NCI-H146 treated with DMSO at 0.1 percent for 48 hours (cell line): ENCODE results near the gene ITPR2.
"Not testable (repeated sequence)": the region's sequence is repeated elsewhere in the genome, so short reads cannot be mapped to it uniquely, and the experiment has no call there.

Experiments
- DNase-seq: peaks from one replicate; lab custom pipeline; 2025; ENCODE audit not compliant: unreplicated experiment; lab: John Stamatoyannopoulos, UW

ITPR2 gene

DNA sequence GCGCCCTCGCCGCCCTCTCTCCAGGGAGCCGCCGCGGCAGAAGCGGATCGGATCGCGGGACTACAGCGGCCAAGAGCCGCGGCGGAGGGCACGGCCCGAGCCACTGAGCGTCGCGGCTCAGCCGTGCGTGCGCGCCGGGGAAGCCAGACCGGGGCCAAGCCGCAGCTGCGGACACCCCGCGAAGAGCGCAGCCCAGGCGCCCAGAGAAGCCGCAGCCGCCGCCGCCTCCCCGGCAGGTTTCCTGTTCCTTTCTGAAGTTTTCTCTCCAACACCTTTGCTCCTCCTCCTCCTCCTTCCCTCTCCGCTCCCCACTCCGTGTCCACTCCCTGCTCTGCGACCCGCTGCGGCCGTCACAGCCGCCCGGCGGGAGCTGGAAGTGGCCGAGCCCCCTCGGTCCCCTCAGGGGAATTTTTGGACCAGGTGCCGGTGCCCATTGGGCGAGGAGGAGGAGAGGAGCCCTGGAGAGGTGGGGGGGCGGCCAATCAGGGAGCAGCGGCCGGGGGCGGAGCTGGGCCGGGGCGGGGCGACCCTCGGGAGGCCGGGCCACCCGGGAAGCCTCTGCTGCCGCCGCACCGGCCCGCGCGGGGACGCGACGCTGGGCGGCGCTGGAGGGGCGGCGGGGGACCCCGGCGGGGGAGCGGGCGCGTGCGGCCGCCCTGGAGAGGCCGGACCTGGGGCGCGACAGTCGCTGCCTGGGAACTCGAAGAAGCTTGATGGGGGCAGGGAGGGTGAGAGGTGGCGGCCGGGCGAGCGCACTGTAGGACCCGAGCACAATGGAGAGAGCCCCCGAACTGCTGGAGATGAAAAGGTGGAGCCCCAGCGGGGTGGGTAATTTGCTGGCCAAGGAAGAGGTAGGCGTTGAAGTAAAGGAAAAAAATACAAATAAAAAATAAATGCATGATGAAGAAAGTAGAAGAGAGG lies at the start of gene ITPR2:
Gene ITPR2 (minus strand): TSS at position 373 of the 921 bp plus-strand sequence. CDS start 413 bp downstream, outside the sequence.
- DNase-seq, result peak; percentile 87

DNA sequence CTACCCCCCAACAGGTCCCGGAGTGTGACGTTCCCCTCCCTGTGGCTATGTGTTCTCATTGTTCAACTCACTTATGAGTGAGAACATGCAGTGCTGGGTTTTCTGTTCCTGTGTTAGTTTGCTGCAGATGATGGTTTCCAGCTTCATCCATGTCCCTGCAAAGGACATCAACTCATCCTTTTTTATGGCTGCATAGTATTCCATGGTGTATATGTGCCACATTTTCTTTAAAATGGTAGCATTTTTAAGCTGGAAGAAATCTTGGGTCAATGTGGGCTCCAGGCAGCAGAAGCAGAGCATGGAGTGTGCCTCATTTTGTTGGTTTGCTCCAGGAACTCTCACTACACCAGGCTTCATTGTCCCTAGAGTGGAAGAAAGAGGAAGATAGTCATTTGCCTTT lies 47.6 kb upstream of the ITPR2 start:
- no peak for DNase-seq

DNA sequence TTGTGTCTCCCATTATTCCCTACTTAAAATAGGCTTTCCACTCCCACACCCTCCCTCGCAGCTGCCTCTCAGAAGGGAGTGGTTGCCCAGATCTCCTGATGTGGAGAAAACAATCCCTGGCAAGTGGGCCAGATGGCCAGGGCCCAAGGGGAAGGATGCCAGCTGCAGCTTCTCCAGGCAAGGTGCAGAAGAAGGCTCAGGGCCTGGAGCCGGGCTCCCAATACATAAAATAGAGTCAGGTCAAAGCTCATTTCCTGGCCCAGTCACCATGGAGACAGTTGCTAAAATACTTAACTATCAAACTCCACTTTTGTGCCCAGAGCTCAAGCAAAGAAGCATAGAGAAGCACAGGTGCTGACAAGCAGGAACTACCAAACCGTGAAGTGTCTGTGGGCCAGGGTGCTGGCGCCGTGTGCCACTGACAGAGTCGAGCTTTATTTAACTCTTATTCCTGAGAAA lies 45.7 kb upstream of the ITPR2 start:
- peak; percentile 45 for DNase-seq

DNA sequence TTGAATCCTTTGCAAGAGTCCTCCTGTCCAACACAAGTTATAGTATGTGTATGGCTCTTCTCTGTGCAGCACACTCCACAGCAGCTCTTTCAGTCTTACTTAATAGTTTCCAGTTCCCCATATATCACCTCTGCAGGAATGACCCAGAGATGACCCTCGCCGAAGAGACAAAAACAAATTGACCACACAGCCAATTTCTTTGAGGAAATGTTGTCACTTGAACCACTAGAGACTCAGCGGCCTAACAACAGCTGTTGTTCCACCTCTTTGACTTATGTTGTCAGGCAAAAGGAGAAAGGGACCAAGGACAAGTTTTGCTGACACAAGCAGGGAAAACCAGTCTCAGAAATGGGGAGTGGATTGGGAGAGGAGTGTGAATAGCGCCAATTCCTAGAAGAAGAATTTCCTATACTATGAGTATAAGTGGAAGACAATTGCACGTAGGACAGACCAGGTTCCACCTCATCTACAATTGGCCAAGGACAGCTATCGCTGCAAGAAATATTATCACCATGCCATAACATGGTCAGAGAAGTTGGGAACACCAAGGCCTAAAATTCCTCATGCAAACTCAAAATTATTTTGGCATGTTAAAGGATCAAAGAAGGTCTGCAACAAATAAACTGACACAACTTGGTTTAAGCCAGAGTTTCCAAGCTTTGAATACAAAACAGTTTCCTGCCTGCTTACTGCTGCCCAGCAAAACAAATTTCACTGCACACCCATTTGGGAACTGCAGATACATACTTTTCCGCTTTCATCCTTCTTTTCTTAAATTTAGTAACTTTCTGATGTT lies 41.7 kb upstream of the ITPR2 start:
- DNase-seq, result no peak

DNA sequence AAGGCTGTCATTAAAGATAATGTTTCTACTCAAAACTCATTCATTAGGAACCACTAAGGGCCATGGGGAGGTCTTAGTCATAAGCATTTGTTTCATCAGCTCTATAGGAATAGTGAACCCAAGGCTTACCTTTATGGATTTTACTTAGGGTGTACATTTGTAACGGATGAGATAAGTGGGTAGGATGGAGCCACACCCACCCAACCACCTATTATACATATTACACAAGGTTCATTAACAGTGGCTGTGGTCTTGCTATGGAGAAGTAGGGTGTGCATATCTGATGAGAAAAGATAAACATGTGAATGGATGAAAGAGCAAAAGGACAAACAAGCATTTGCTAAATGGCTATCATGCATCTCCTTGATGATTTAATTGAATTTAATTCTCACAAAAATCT lies 39.6 kb upstream of the ITPR2 start:
- no peak for DNase-seq

DNA sequence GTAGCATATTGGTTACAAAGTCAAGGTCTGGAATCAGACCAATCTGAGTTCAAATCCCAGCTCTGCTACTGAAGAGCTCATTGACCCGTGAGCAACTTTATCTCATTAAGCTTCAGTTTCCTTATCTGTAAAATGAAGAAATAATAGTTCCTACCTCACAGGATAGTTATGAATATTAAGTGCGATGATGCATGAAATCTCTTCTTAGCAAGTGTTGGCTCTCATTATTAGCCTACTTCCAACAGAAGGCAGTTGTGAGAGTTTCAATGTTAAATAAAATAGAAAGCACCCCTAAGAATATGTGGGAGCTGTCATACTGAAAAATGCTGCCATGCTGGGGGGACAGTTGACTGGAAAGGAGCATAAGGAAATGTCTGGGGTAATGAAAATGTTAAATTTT lies 39.0 kb upstream of the ITPR2 start:
- no peak for DNase-seq

DNA sequence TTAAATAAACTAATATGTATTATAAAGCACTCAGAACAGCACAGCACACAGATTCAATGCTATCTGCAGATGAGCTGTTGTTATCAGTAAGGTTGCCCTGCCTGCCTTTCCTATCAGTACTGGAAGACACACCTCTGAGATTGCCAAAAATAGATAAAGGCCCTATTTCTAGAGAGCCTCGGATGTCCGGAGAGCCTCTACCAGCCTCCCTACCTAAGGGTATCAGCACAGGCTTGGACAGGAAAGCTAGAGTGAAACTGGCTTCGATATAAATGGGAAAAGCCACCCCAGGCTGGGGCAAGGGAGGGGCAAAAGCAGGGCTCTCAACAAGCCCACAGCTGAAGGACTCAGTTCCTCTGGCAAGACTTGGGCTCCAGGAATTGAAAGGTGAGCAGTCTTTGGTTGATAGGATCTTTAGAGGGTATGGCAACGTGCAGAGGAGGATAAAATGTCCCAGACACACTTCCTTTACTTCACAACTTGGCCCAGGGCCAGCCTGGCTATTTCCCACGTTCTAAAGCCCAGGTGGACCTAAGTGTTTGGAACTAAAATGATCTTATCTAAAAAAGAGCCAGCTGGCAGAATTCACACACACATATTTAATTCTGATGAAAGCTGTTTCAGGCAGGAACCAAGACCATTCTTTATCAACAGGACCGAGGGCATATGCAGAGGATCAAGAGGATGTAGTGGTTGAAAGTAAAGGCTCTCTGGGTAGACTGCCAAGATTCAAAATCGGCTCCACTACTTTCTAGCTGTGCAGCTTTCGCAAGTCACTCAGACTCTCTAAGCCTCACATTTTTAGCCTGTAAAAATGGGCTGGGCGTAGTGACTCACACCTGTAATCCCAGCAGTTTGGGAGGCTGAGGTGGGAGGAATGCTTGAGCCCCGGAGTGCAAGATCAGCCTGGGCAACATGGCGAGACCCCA lies 37.8 kb upstream of the ITPR2 start:
- no peak for DNase-seq

DNA sequence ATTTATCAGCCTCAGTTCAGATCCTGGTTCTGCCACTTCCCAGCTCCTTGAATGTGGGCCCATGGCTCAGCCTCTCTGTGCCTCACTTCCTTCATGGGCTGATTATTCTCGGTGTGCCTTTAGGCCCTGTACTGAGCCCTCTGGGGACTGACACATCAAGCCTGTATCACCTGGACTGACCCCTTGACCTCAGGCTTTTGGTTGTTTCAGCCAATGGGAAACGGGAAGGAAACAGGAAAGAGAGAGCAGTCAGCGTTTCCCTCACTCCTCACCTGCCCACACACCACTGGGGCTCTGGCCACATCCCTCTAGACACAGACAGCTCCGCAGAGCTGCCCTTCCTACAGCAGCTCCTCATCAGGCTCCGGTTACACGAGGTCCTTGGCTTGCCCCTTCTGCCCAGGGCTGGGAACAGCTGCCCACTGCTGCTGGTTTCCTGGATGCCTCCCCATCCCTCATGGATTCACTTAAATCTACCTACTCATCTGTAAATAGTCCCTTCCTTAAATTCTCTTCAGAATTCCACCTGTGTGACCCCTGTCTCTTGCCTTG lies 37.0 kb upstream of the ITPR2 start:
- DNase-seq, result no peak

DNA sequence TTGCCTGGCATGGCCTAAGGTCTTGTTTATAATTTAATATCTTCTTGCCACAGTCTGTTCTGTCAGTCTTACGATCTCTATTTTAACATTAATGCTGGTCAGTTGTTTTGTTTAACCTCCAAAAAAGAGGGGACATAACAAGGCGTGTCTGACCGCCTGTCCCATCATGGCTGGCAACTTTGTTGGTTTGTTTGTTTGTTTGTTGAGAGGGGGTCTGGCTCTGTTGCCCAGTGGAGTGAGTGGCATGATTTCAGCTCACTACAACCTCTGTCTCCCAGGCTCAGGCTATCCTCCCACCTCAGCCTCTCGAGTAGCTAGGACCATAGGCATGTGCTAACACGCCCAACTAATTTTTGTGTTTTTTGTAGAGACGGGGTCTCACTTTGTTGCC lies 36.1 kb upstream of the ITPR2 start:
- no peak for DNase-seq

DNA sequence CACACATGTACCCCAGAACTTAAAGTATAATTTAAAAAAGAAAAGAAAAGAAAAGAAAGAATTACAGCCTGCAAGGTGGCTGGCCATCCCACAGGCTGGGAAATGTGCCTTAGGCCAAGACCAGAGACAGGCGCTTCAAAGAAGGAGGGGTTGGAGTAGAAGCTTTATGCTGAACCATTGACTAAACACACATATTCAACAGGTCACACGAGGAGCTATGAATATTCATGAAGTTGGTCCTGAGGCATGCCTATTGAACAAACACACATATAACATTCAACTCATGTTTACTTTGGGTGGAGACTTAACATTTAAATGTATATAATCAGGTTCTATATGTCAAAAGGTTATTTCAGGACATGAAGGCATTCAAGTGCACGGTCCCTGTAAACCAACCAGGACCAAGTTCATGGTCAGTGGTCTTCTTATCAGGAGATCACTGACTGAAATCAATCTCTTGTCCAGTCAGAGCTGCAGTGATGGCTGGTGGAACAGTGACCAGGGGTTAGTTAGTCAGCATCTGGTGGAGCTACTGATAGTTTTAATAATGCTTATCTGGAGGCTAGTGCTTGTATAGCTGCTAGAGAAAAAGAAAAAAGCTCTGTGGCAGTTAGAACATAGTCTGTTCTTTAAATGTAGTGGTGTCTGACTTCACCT lies 35.6 kb upstream of the ITPR2 start:
- no peak for DNase-seq

DNA sequence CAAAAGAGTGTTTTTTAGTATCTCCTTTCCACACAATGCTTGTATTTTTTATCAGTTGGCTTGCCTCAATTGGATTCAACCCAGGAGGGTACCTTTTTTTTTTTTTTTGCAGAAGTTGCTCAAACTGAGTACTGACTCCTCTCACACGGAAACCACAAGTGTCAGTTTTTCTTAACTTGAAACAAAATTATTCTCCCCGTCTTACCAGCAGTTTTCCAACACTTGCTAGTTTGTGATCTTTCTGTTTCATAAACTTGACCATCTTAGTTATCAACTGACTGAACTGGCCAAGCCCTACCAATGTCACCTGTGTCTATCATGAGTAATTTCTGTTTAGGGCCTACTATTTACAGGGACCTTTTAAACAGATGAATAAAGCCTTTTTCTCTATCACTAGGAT lies 34.1 kb upstream of the ITPR2 start:
- DNase-seq, result no peak

DNA sequence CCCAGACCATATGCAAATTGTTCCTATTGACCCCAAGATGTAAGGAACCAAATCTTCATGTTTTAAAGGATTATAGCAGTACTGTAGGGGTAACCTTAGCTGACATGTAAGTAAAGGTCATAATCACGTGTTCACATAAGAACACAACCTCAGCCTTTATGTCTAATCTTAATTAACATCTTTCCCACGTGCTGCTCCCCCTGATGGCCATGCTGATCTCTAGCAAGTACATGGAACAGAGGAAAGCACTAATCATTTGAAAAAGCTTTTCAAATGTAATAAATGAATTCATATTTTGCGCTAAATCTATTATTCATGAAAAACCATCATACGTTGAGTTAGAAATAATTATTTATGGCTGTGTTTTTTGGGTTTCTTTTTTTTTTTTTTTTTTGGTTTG lies 30.5 kb upstream of the ITPR2 start:
- DNase-seq, result peak; percentile 9

DNA sequence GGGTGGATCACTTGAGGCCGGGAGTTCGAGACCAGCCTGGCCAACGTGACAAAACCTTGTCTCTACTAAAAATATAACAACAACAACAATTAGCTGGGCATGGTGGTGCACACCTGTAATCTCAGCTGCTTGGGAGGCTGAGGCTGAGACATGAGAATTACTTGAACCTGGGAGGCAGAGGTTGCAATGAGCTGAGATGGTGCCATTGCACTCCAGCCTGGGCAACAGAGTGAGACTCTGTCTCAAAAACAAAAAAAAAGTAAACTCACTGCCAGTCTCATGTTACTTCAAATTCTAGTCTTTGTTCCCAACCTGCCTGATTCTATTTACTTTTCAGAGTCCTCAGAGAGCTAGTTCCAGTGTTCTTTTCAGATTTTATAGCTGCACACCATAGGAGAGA lies 29.8 kb upstream of the ITPR2 start:
- not testable (repeated sequence) for DNase-seq

DNA sequence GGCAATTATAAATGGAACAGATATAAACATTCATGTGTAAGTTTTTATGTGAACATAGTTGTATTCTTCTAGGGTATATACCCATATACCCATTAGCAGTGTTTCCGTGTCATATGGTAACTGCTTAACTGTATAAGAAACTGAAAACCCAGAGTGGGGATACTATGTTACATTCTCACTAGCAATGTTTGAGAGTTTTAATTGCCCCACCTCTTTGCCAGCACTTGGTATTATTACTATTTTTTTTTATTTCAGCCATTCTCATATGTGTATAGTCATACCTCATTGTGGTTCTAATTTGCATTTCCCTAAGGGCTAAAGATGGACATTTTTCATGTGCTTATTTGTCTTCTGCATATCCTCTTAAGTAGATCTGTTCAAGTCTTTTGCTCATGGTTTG lies 28.7 kb upstream of the ITPR2 start:
- no peak for DNase-seq

DNA sequence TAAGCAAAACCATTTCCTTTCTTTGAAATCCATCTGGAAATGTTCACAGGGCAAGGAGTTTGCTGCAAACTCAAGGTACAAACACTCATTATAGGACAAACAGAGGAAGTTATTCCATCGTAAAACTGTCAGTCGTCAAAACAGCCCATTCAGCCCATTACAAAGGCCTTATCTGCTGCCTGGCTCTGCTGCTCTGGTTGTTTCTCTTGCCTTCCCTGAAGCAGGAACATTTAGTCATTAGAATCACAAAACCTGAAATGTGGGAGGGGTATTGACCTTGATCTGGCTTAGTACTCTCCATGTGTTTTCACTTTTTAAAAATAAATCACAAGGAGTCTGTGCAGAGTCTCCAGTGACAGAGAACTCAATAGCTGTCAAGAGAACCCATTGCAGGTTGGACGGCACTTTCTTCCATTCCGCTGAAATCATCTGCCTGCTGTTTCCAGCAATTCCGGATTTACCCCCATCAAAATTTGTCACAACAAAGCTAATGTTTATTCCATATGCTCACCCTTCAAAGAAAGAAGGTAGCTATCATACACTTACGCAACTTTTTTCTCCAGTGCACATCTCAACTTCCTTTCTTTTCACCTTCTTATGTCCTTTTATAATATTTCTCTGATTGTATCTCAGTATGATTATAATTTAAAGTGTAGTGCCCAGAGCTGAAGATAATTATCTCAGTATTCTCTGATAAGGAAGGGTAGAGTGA lies 24.6 kb upstream of the ITPR2 start:
- peak; percentile 80 for DNase-seq

DNA sequence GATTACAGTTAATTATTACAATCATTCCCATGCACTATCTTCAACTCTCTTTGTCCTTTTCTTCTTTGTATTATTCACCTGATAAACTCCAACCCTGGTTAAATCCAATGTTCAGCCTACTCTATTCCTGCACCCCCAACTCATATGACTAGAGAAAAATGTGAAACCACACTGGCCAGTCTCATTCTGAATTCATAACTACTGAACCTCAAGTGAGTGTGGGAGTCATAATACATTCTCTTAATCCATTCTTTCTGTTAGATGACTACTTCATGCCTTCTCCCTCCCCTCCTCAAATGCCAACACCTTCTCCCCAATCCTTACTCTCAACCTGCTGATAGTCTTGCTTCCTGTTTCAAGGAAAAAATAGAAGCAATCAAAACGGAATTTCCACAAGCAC lies 22.3 kb upstream of the ITPR2 start:
- DNase-seq, result no peak

DNA sequence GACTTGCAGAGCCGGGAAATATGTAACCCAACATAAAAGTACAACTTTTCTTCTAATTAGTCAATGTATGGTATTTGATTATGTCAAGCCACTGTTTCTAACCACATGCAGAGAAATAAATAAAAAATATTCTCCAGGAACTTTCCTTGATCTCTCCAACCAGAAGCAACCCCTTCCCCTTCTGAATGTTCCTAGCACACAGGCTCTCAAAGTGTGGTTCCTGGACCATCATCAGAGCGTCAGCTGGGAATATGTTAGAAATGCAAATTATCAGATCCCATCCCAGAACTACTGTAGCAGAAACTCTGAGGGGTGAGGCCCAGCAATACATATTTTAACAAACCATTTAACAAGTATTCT lies 21.0 kb upstream of the ITPR2 start:
- no peak for DNase-seq

DNA sequence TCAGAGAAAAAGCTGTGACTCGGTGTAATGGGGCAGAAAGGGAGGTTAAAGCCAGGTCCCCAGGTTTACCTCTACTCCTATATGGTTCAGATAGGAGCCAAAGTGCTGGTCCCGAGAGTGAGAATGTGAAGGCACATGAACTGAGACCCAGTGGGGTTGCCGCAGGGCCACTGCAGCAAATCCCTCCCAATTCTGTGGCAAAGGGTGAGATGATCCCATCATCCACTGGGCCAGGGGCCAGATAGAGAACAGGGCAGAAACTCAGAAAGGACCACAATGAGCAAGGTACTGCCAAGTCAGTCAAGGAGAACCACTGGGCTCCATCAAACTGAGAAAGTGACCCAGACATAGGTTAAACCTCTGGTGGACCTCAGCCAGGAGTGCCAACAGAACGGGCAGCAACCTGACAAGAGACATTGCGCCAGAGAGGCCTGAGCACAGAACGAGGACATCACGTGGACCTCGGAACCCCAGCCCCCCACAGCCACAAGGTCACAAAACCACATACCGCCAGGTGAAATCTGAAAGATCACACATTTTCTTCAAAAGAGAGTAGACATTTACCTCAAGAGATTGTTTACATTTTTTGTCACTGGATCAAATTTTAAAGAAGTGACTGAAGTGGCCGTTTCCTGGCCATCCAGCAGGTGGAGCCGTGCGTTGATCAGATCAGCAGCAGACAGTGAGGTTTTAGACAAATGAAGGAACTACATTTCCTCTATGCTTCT lies 20.5 kb upstream of the ITPR2 start:
- peak; percentile 58 for DNase-seq
